Type B pancreatic cell (in vitro differentiated cells): ENCODE data around the gene PCGF5. TPM values are rescaled to one million over a fixed set of nuclear protein-coding genes. Genes with fewer than 3 reads are reported as not detected.

Experiments used
- DNase-seq: peaks from one replicate; pipeline ENCODE4 v3.0.0; 2021; ENCODE audit warnings: mixed read lengths; ENCODE audit not compliant: unreplicated experiment; ENCODE audit errors: extremely low spot score
- H3K27ac Mint-ChIP-seq: 2 replicates; pipeline ENCODE4 v1.8.0; 2021; ENCODE audit warnings: mild to moderate bottlenecking, mixed read lengths
- H3K27me3 Mint-ChIP-seq: 2 replicates; pipeline ENCODE4 v1.8.0; 2021; ENCODE audit warnings: mixed read lengths
- H3K36me3 Mint-ChIP-seq: 2 replicates; pipeline ENCODE4 v1.8.0; 2021; ENCODE audit warnings: mixed read lengths
- H3K4me1 Mint-ChIP-seq: one replicate; pipeline ENCODE4 v1.8.0; 2021; ENCODE audit warnings: mixed read lengths; ENCODE audit not compliant: unreplicated experiment
- H3K4me3 Mint-ChIP-seq: 2 replicates; pipeline ENCODE4 v1.8.0; 2021; ENCODE audit warnings: mild to moderate bottlenecking, mixed read lengths
- H3K9me3 Mint-ChIP-seq: 2 replicates; pipeline ENCODE4 v1.8.0; 2021; ENCODE audit warnings: mixed read lengths
- total RNA-seq: library from RNA; stranded (reverse); gene quantifications from 2 replicates; pipeline ENCODE4 v1.2.1, GENCODE V29; 2021; ENCODE audit warnings: low replicate concordance
- TF ChIP-seq, protein P1 (sequence below): fragments of 200-600 bp; sonication (generic); conservative IDR thresholded peaks from 2 replicates; pipeline ENCODE4 v1.5.0; 2021; ENCODE audit warnings: antibody characterized with exemption, mild to moderate bottlenecking

The PCGF5 gene
- total RNA-seq, 1 donor from 2014 or later, result 12.0 TPM

DNA sequence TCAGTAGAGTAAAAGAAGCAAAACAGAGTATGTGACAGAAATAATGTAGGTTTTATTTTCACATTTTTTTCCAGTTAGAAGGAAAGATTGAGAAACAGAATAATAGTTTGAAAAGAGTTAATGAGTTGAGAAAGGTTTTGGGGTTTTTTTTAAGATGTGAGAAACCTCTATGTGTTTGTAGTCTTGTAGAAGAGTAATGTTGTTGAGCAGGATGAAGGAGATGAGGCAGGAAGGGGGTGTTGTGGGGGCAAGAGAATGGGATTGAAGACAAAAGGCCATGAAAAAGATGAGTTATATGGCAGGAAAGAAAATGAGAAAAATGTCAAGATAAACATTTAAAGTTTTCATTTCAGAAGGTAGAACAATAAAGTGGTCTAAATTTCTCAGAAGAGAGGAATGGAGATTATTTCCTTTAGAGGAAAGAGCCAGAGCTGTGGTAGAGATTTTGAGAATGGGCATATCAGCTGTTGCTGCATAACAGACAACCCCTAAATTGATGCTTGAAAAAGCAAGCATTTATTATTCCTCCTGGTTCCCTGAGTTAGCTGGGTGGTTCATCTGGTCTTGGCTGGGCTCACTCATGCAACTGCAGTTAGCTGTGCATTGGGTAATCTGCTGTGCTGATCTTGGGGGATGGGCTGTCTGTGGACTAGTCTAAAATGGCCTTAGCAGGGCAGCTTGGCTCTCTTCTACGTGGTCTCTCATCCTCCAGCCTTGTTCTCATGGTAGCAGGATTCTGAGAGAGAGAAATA lies 27.1 kb downstream of the PCGF5 start:
- Mint-ChIP-seq H3K36me3 (no peaks in the 10 kb centered on the region), H3K4me3 (no peak overlapping the region), H3K27me3 (no peaks in the 10 kb centered on the region), H3K27ac (no peak overlapping the region), H3K4me1 (no peaks in the 10 kb centered on the region), H3K9me3 (no peaks in the 10 kb centered on the region)
- no peak for DNase-seq
- TF ChIP-seq, protein P1, sequence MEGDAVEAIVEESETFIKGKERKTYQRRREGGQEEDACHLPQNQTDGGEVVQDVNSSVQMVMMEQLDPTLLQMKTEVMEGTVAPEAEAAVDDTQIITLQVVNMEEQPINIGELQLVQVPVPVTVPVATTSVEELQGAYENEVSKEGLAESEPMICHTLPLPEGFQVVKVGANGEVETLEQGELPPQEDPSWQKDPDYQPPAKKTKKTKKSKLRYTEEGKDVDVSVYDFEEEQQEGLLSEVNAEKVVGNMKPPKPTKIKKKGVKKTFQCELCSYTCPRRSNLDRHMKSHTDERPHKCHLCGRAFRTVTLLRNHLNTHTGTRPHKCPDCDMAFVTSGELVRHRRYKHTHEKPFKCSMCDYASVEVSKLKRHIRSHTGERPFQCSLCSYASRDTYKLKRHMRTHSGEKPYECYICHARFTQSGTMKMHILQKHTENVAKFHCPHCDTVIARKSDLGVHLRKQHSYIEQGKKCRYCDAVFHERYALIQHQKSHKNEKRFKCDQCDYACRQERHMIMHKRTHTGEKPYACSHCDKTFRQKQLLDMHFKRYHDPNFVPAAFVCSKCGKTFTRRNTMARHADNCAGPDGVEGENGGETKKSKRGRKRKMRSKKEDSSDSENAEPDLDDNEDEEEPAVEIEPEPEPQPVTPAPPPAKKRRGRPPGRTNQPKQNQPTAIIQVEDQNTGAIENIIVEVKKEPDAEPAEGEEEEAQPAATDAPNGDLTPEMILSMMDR, result no peak

DNA sequence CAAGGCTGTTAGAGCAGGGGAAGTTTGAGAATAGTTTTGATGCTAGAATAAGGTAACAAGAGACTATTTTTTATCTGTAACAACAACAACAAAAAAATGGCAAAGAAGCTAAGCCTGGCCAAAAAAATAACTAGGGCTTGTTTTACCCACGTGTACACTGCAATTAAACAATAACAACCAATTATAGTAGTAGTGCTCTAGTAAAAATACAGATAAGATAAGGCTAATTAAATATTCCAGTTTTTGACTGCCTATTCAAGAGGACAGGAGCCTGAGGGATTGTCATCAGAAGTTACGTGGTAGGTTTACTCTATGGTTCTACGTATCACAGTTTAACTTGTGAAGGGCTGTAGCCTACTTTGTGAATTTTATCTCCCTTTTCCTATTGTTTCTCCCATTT lies 29.2 kb downstream of the PCGF5 start:
- DNase-seq, result no peak
- no peaks in the 10 kb centered on the region for H3K9me3 Mint-ChIP-seq
- H3K36me3 Mint-ChIP-seq, result no peaks in the 10 kb centered on the region
- H3K4me1 Mint-ChIP-seq, result no peaks in the 10 kb centered on the region
- TF ChIP-seq, protein P1, result no peak
- no peak overlapping the region for H3K27ac Mint-ChIP-seq
- H3K4me3 Mint-ChIP-seq, result no peak overlapping the region
- H3K27me3 Mint-ChIP-seq, result no peaks in the 10 kb centered on the region

DNA sequence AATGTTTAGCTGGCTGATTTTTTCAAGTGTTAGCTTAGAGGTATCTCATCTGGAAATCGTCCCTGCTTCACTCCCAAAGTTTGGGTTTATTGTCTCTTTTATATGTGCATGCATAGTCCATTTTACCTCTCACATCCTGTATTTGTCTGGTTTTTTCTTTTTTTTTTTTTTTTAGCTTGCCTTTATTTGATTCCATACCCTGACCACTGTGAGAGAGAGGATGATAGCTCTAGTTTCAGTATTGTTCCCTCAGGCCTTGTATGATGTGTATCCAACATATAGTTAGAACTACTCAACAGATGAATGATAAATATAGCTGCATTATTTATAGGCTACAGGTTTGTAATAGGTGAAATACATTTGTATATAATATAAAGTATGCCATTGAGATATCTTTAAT lies 29.9 kb downstream of the PCGF5 start:
- TF ChIP-seq, protein P1, result no peak
- Mint-ChIP-seq H3K9me3 (no peaks in the 10 kb centered on the region), H3K27ac (no peak overlapping the region), H3K4me1 (no peaks in the 10 kb centered on the region), H3K27me3 (no peaks in the 10 kb centered on the region), H3K36me3 (no peaks in the 10 kb centered on the region), H3K4me3 (no peak overlapping the region)
- no peak for DNase-seq

DNA sequence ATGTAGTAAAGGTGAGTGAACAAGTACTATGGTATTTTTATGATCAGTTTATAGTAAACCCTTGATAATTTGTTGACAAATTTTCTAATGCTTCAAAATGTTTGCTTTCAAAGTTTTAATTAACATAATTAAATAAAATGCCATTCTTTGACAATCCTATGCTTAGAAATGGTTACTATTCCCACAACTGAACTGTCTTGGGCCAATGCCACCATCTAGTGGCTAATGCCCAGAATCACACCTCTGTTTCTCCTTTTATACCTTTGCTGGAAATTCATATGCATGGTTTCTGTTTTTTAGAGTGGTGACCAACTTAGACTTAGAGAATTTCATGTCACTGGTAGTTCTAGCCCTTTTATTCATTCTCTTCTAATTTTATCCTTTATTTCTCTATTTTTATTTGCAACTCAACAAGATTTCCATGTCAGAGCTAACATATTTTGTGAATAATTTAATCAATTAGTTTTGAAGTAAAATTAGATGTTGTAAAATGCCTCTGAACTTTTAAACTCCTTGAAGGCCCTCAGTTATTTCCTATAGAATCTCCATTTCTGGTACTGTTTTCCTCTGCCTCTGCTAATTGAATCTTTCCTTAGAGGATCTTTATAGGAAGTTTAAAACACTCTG lies 31.1 kb downstream of the PCGF5 start:
- no peak for DNase-seq

DNA sequence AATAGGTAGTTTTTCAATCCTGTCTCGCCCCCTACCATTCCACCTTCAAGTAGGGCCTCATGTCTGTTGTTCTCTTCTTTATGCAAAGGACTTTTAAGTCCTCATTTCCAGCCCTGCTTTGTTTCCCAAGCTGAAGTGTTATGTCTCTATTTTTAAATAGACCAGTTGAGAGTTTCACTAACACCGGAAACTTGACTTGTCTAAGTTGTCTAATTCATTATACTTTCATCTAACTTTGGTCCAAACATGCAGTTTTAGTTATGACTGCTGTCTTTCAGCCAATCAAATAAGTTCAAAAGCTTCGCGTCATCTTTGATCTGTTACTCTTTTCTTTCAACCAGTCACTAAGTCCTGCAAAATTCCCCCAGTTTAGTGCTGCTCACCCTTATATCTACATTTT lies 32.8 kb downstream of the PCGF5 start:
- no peak overlapping the region for H3K27ac Mint-ChIP-seq
- H3K27me3 Mint-ChIP-seq, result no peaks in the 10 kb centered on the region
- DNase-seq, result no peak
- no peaks in the 10 kb centered on the region for H3K4me1 Mint-ChIP-seq
- H3K9me3 Mint-ChIP-seq, result no peaks in the 10 kb centered on the region
- TF ChIP-seq, protein P1, result no peak
- H3K36me3 Mint-ChIP-seq, result no peaks in the 10 kb centered on the region
- no peak overlapping the region for H3K4me3 Mint-ChIP-seq

More for the DNA sequence above, 31.1 kb downstream of the PCGF5 start:
- no peaks in the 10 kb centered on the region for H3K9me3 Mint-ChIP-seq
- no peaks in the 10 kb centered on the region for H3K36me3 Mint-ChIP-seq
- no peak overlapping the region for H3K4me3 Mint-ChIP-seq
- H3K27me3 Mint-ChIP-seq, result no peaks in the 10 kb centered on the region
- TF ChIP-seq, protein P1, result peak; percentile 97
- no peak overlapping the region for H3K27ac Mint-ChIP-seq
- H3K4me1 Mint-ChIP-seq, result no peaks in the 10 kb centered on the region
